Gastroesophageal sphincter (tissue), 3 donors: ENCODE results near the gene CCDC150.

ENCODE experiments used
- EP300 ChIP-seq: sonication (generic); formaldehyde crosslinking; IDR thresholded peaks from one replicate; pipeline ENCODE4 v1.6.1; 2017; ENCODE audit warnings: antibody characterized with exemption, mild to moderate bottlenecking
- TF ChIP-seq, protein P1 (sequence below), 4 experiments: fragments of 200-600 bp in 2 of 4; fragments of 450-650 bp in 2 of 4; sonication (generic) in 1 of 4; IDR thresholded peaks; one replicate each; pipeline ENCODE4 v1.5.1; 2017 to 2019; ENCODE audit warnings: antibody characterized with exemption in 4 of 4, mild to moderate bottlenecking in 2 of 4, moderate library complexity in 2 of 4

DNA sequence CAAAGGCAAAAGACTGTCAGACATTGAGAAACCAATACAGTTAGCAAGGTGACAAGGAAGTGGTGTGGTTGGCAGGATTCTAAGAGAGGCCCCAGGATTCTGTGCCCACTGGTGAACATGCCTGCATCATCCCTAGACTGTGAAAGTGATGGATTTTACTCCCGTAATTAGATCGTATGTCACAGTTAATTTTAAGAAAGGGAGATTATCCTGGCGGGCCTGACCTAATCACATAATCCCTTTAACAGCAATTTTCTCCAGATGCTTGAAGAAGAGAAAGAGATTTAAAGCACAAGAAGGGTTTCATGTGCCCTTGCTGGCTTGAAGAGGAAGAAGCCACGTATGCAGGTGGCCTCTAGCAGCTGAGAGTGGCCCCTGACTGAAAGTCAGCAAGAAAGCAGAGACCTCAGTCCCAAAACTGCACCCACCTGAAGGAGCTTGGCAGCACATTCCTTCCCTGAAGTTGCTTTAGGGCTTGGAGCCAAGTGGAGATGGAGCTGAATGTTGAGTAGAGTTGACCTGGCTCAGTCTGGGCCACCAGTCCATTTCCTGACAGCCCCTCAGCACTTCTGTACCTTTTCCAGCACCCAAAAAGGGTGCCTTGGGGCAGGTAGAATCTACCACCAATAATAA, 110.9 kb downstream of the CCDC150 start:
- TF ChIP-seq, protein P1, sequence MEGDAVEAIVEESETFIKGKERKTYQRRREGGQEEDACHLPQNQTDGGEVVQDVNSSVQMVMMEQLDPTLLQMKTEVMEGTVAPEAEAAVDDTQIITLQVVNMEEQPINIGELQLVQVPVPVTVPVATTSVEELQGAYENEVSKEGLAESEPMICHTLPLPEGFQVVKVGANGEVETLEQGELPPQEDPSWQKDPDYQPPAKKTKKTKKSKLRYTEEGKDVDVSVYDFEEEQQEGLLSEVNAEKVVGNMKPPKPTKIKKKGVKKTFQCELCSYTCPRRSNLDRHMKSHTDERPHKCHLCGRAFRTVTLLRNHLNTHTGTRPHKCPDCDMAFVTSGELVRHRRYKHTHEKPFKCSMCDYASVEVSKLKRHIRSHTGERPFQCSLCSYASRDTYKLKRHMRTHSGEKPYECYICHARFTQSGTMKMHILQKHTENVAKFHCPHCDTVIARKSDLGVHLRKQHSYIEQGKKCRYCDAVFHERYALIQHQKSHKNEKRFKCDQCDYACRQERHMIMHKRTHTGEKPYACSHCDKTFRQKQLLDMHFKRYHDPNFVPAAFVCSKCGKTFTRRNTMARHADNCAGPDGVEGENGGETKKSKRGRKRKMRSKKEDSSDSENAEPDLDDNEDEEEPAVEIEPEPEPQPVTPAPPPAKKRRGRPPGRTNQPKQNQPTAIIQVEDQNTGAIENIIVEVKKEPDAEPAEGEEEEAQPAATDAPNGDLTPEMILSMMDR (IDR thresholded peaks at IDR 0.05), result no peak
- no peak for TF ChIP-seq EP300
